GM19239 (cell line): ENCODE measurements around the gene LIPC.

Experiments used
- DNase-seq: peaks from one replicate; pipeline ENCODE4 v3.0.0; 2011; ENCODE audit warnings: low spot score; ENCODE audit not compliant: insufficient read length
- FAIRE-seq: peaks from 2 replicates; lab custom pipeline; 2011; peaks lifted over from hg19 to GRCh38; lab: Jason Lieb, UNC

LIPC gene

GRCh38 chr15:58489289-58490085 lies 57.7 kb downstream of the LIPC start:
- DNase-seq (no peak), FAIRE-seq (no peak)

GRCh38 chr15:58490086-58490887 lies 58.5 kb downstream of the LIPC start:
- no peak for FAIRE-seq
- no peak for DNase-seq

- FAIRE-seq (no peak), DNase-seq (no peak)
Observed at GRCh38 chr15:58490888-58491473, 59.2 kb downstream of the LIPC start.

GRCh38 chr15:58491499-58492202 lies 59.9 kb downstream of the LIPC start:
- FAIRE-seq (no peak), DNase-seq (no peak)

- FAIRE-seq, result no peak
- DNase-seq, result no peak
Observed at GRCh38 chr15:58492661-58493397, 61.0 kb downstream of the LIPC start.

DNA sequence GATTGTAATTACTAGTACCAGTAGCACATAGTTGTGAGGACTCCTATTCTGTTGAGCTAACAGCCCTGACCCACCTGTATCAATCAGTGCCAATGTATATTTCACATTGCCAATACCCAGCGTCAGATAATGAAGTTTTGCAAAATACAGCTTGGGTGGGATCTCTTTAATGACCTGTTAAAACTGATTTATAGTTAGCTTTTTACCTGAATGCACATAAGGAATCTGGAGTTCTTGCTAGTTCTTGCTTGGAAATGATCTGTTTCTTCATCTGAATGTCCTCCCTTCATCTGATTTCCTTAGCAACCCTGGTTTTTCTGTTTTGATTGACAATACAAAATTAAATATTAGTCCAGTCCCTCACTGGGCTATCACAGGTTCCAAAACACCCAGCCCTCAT lies 62.8 kb downstream of the LIPC start:
- no peak for FAIRE-seq

DNA sequence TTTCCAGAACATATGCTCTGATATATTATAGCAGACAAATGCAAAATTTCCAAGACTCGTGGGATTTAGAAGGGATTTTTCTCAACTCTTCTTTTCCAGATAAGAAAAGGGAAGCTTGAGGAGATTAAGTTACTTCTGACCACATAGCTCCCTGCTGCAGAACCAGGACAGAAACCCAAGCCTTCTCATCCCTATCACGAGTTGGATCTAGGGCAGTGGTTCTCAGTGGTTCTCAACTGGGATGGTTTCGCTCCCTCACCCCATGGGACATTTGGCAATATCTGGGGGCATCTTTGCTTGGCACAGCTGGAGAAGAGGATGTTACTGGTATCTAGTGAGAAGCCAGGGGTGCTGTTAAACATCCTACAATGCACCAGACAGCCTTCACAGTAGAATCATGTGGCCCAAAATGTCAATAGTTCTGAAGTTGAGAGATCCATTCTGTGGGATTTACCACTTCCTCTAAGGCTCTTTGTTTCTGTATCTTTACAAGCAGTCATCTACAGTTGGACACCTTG lies 64.2 kb downstream of the LIPC start:
- FAIRE-seq (no peak), DNase-seq (no peak)

More for the DNA sequence above, 62.8 kb downstream of the LIPC start:
- no peak for DNase-seq

GRCh38 chr15:58497046-58497785 lies 65.4 kb downstream of the LIPC start:
- FAIRE-seq (no peak), DNase-seq (no peak)

DNA sequence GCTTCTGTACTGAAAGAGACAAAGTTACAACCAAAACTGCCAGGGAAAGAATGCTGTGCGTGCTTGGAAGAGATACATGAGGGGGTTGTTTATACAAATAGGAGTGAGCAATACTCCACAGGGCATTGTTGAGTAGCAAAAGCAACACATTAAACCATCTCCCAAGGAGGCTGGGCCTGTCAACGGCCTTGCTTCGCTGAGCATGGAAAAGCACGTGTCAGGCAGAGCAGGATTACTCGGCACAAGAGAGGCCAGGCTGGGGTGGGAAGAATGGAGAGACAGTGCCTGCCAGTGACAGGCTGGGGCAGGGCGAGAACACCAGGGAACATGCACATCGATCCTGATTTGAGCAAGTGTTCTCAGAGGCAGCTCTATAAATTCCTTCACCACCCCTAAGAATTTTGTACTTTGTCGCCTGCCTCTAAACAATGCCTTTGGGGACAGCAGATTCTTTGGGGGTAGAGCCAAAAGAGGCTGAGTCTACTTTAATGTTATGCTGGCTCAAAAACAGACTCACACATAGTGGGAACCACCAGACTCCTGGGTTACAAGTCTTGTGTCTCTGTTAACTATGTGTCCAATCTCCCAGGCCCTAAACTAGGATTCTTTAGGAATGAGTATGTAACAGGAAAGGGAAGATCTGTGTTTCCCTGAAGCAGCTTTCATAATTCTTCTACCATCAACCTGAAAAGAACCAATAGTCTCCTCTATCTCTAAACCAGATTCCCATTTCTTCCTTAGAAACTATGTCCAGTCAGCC lies 67.2 kb downstream of the LIPC start:
- no peak for FAIRE-seq
- no peak for DNase-seq

DNA sequence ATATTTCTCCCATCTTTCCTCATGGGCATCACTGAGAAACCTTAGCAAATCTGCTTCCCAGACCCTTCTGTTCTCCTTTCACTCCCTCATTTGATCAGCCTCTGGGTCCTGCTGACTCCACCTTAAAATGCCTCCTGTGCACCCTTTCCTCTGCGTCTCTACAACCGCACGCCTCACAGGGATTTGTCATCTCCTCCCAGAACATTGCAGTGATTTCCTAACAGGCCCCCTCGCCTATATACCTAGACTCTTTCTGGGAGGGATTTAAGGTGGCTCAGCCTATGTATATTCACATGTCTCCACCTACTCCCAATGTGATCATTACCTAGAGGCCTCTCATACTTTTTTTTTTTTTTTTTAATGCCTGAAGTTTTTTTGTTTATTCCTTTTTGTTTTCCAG lies 69.2 kb downstream of the LIPC start:
- FAIRE-seq, result no peak
- no peak for DNase-seq

DNA sequence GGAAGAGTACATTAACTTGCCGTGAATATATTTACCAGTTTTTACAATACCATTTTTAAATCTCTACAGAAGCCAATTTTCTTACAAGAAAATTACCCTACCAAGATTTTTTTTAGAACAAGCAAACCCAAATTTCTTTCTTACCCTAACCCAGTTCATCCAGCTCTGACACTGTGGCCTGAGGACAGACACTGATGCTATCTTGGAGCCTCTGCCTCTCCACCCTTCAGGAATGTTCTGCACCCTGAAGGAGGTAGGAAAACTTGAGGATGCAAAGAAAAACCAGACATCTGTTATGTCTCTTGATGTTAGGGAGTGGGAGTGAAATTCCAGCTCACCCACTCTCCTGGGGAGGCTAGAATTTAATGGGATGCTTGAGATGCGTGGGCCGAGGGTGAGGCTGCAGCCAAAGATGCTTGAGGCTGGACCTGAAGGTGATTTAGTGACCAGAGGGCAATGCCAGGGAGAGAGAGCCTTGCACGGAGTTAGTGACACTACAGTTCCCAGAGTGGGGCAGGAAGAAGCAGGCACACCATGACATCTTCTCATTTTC lies 69.9 kb downstream of the LIPC start:
- DNase-seq (no peak), FAIRE-seq (no peak)

GRCh38 chr15:58503139-58504027 lies 71.6 kb downstream of the LIPC start:
- no peak for FAIRE-seq

DNA sequence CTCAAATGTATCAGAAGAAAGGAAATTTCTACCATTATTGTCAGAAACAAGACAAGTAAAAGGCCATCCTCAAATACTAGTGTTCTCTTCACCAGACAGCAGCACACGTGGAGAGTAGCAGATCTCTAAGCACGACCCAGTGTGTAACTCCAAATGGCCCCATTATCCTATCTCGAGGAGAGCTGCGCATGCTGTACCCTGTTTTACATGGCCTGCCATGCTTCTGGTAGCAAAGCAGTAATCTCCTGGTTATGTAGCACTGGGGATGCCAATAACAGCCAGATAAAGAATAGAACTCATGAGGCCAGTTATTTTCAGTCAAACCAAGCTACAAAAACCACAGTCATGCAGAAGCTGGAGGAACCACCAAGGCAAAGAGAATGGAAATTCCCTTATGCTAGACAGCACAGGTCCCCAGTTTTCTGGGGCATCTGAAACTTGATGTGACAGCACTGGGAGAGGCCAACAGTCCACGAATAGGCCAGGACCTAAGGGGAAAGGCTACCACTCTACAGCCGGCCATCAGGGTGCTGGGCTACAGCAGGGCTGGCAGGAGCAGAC lies 73.0 kb downstream of the LIPC start:
- DNase-seq, result no peak
- no peak for FAIRE-seq

More at GRCh38 chr15:58503139-58504027, 71.6 kb downstream of the LIPC start:
- no peak for DNase-seq

DNA sequence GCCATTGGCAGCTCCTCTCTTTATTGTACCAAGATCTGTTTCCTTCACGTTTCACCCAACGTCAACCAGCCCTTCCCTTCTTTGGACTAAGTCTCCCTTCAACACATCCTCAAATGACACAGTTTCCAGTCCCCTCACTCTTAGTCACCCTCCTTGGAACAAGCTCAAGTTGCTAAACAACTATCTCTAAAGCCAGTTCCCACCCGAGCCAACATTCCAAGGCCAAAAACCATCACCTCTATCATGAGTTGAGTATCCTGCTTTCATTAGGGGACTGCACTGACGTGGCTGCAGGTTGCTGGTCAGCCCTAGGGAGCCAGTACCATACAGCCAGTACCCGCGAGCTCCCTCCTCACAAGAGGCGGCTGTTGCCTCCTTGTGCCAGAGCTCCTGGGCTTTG lies 73.8 kb downstream of the LIPC start:
- FAIRE-seq, result no peak
- no peak for DNase-seq

DNA sequence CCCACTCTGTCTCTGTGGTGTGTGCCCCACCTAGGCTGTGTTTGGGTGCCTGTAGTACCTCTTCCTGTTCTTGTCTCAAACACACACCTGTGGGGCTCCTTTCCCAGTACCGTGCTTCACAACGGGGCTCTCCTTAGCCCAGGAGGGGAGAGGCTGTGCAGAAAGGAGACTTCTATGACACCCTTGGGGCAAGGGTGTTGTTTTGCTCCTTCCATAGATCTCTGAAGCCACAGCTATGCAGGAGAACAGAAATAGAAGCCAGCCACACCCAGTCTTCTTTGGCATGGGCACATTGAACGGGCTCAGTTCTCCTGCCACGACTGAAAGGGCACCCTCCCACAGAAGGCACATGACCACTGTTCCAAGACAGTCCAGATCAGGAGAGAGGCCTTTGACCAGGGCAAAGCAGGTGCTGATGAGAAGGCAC lies 74.3 kb downstream of the LIPC start:
- no peak for DNase-seq

GRCh38 chr15:58506783-58507668 lies 75.2 kb downstream of the LIPC start:
- no peak for FAIRE-seq
- DNase-seq, result no peak

More for the DNA sequence above, 74.3 kb downstream of the LIPC start:
- FAIRE-seq, result no peak
